Fibroblast of skin of abdomen (primary cell): Measurements from ENCODE around the gene ACTRT2.

Experiments used
- DNase-seq: peaks from one replicate; pipeline ENCODE4 v3.0.0-alpha.2; 2013

ACTRT2 gene

GRCh38 chr1:3069491-3070308 lies 48.4 kb downstream of the ACTRT2 start:
- DNase-seq = peak; percentile 73

- DNase-seq = no peak
These were observed 49.0 kb downstream of the ACTRT2 start for GRCh38 chr1:3070309-3070643.

- no peak for DNase-seq
These were observed 49.6 kb downstream of the ACTRT2 start for GRCh38 chr1:3070644-3071564.

- no peak for DNase-seq
These were observed 50.5 kb downstream of the ACTRT2 start for GRCh38 chr1:3071565-3072390.
